Amygdala (tissue), 56 donors: Measurements from ENCODE around the gene EPN3.

Experiments used
- DNase-seq, 56 donors: peaks; one replicate each; lab custom pipeline; 2025; lab: John Stamatoyannopoulos, UW

EPN3 gene

GRCh38 chr17:50532452-50533024 is at the start of gene EPN3:
EPN3 (plus strand) TSS chr17:50532735; CDS start chr17:50536557, 3,822 bp downstream.
- no peak for DNase-seq

- no peak for DNase-seq
Observed at GRCh38 chr17:50483266-50483665, 49.3 kb upstream of the EPN3 start.

GRCh38 chr17:50484386-50485155 is 48.0 kb upstream of the EPN3 start:
- no peak for DNase-seq

- DNase-seq: no peak
Observed at GRCh38 chr17:50487213-50488096, 45.1 kb upstream of the EPN3 start.

- DNase-seq: no peak
Observed at GRCh38 chr17:50488880-50489279, 43.7 kb upstream of the EPN3 start.

GRCh38 chr17:50491505-50491904 is 41.0 kb upstream of the EPN3 start:
- no peak for DNase-seq

- no peak for DNase-seq
Observed at GRCh38 chr17:50492214-50492613, 40.3 kb upstream of the EPN3 start.

GRCh38 chr17:50493744-50494143 is 38.8 kb upstream of the EPN3 start:
- no peak for DNase-seq

- no peak for DNase-seq
Observed at GRCh38 chr17:50495217-50495823, 37.2 kb upstream of the EPN3 start.

GRCh38 chr17:50495918-50496317 is 36.6 kb upstream of the EPN3 start:
- DNase-seq: no peak

GRCh38 chr17:50498021-50498874 is 34.3 kb upstream of the EPN3 start:
- DNase-seq: no peak

- DNase-seq: no peak
Observed at GRCh38 chr17:50499270-50499669, 33.3 kb upstream of the EPN3 start.

- DNase-seq: no peak
Observed at GRCh38 chr17:50499721-50500120, 32.8 kb upstream of the EPN3 start.

- DNase-seq: peak in 1 of 56 donors; percentile 4
Observed at GRCh38 chr17:50501054-50501453, 31.5 kb upstream of the EPN3 start.

- DNase-seq: no peak
Observed at GRCh38 chr17:50502301-50502990, 30.1 kb upstream of the EPN3 start.

- no peak for DNase-seq
Observed at GRCh38 chr17:50505591-50506130, 26.9 kb upstream of the EPN3 start.

GRCh38 chr17:50506298-50506697 is 26.2 kb upstream of the EPN3 start:
- no peak for DNase-seq

- DNase-seq: peak in 51 of 56 donors; percentile 14 to 85 (median 60)
Observed at GRCh38 chr17:50507871-50508572, 24.5 kb upstream of the EPN3 start, which contains the start of gene MYCBPAP. MYCBPAP (plus strand) TSS chr17:50508439; CDS start chr17:50508675, 236 bp downstream.
